ENCODE results near the gene SORT1. TPM values are rescaled to one million over a fixed set of nuclear protein-coding genes. Genes with fewer than 3 reads are reported as not detected.

The SORT1 gene
- total and polyA plus RNA-seq, 8 donors: 39.4 to 165 (median 46.7) TPM

DNA sequence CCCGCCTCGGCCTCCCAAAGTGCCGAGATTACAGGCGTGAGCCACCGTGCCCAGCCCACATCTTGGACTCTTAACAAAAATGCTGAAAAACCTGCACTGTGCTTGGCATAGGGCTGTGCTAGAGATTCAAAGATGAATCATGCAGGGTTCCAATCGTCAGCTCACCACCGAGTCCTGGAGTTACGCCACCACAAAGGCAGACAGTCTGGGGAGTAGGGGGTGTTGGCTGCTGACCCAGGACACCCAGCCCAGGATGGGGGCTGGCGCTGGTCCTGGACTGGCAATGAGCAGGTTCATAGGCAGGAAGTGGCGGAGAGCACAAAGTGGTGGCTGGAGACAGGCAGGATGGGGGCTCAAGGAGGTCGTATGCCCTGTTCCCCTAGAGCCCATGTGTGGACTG is 130.8 kb downstream of the SORT1 start:
- intact Hi-C loops (cut with DNase I): loop anchor here in 1 of 2 donors (10.0 kb wide), 1 partner anchor 268 kb away; the partner anchor contains the start of gene GPR61
- no peak overlapping the region for H3K4me3 ChIP-seq
- H3K27me3 ChIP-seq: no peaks in the 10 kb centered on the region
- DNase-seq (peak in 1 of 4 donors; percentile 53), ATAC-seq (no peak)
- no peak overlapping the region for H3K27ac ChIP-seq
- TF ChIP-seq, protein P1, sequence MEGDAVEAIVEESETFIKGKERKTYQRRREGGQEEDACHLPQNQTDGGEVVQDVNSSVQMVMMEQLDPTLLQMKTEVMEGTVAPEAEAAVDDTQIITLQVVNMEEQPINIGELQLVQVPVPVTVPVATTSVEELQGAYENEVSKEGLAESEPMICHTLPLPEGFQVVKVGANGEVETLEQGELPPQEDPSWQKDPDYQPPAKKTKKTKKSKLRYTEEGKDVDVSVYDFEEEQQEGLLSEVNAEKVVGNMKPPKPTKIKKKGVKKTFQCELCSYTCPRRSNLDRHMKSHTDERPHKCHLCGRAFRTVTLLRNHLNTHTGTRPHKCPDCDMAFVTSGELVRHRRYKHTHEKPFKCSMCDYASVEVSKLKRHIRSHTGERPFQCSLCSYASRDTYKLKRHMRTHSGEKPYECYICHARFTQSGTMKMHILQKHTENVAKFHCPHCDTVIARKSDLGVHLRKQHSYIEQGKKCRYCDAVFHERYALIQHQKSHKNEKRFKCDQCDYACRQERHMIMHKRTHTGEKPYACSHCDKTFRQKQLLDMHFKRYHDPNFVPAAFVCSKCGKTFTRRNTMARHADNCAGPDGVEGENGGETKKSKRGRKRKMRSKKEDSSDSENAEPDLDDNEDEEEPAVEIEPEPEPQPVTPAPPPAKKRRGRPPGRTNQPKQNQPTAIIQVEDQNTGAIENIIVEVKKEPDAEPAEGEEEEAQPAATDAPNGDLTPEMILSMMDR (IDR thresholded peaks at IDR 0.05): no peak
- H3K36me3 ChIP-seq: no peaks in the 10 kb centered on the region
- H3K4me1 ChIP-seq: peaks cover 0 to 8% of the 10 kb centered on the region in 2 donors
- H3K9me3 ChIP-seq: no peaks in the 10 kb centered on the region

DNA sequence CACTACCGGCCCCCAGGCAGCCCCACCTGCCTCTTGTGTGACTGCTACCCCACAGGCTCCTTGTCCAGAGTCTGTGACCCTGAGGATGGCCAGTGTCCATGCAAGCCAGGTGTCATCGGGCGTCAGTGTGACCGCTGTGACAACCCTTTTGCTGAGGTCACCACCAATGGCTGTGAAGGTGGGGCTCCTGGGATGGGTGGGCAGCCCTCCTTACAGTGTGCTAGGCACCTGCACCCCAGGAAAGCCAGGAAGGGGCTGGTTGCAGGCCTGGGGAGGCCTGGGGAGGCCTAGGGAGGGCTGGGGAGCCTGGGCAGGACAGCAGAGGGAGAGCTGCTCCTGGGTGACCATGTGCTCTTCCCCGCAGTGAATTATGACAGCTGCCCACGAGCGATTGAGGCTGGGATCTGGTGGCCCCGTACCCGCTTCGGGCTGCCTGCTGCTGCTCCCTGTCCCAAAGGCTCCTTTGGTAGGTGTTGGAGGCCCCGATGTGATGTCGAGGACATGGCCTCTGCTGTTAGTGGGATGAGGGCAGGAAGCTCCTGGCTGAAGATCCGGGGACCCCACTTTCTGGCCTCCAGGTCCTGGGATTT is 131.9 kb downstream of the SORT1 start:
- Histone ChIP-seq H3K27me3 (no peaks in the 10 kb centered on the region), H3K27ac (no peak overlapping the region), H3K4me3 (no peak overlapping the region), H3K36me3 (no peaks in the 10 kb centered on the region), H3K4me1 (peaks cover 0 to 8% of the 10 kb centered on the region in 2 donors), H3K9me3 (no peaks in the 10 kb centered on the region)
- ATAC-seq (no peak), DNase-seq (peak in 1 of 4 donors; percentile 53)
- TF ChIP-seq, protein P1 (IDR thresholded peaks at IDR 0.05): no peak
- intact Hi-C loops (cut with DNase I): loop anchor here in 1 of 2 donors (10.0 kb wide), 1 partner anchor 269 kb away; the partner anchor contains the start of gene GPR61

DNA sequence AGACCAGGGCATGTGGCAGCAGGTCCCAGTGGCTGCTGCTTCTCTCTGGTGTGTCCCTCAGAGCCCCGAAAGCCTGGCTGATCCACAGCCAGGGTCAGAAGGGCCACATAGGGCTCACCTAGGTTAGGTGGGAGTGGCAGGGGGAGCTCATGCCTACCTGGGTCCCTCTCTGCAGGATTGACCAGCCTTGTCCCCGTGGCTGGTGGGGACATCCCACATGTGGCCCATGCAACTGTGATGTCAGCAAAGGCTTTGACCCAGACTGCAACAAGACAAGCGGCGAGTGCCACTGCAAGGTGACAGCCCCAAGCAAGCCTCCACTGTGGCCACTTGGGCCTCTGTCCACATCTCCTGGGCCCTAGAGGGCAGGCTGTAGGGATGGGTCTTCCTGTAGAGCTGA is 132.7 kb downstream of the SORT1 start:
- DNase-seq (peak in 1 of 4 donors; percentile 23), ATAC-seq (no peak)
- H3K27ac ChIP-seq: no peak overlapping the region
- TF ChIP-seq, protein P1 (IDR thresholded peaks at IDR 0.05): no peak
- H3K9me3 ChIP-seq: no peaks in the 10 kb centered on the region
- peaks cover 0 to 8% of the 10 kb centered on the region in 2 donors for H3K4me1 ChIP-seq
- H3K27me3 ChIP-seq: no peaks in the 10 kb centered on the region
- intact Hi-C loops (cut with DNase I): loop anchor here in 1 of 2 donors (10.0 kb wide), 1 partner anchor 270 kb away; the partner anchor contains the start of gene GPR61
- H3K36me3 ChIP-seq: no peaks in the 10 kb centered on the region
- H3K4me3 ChIP-seq: no peak overlapping the region

DNA sequence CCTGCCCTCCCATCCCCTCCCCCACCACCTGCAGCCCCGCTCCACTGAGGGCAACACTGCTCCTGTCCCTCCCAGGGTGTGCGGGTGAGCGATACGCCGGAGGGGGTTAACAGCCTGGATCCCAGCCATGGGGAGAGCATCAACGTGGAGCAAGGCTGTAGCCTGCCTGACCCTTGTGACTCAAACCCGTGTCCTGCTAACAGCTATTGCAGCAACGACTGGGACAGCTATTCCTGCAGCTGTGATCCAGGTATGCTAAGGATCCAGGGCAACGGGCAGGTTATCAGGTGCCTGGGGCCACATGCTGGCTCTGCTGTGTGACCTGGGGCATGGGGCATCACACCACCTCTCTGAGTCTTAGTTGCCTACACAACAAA is 133.4 kb downstream of the SORT1 start:
- intact Hi-C loops (cut with DNase I): loop anchor here in 1 of 2 donors (5.0 to 10.0 kb wide), 2 partner anchors 143 to 270 kb away; partner anchors contain the start of gene GPR61
- H3K4me1 ChIP-seq: peaks cover 0 to 8% of the 10 kb centered on the region in 2 donors
- TF ChIP-seq, protein P1 (IDR thresholded peaks at IDR 0.05): no peak
- no peak overlapping the region for H3K27ac ChIP-seq
- H3K27me3 ChIP-seq: no peaks in the 10 kb centered on the region
- no peaks in the 10 kb centered on the region for H3K9me3 ChIP-seq
- DNase-seq (peak in 1 of 4 donors; percentile 15), ATAC-seq (no peak)
- no peak overlapping the region for H3K4me3 ChIP-seq
- no peaks in the 10 kb centered on the region for H3K36me3 ChIP-seq

DNA sequence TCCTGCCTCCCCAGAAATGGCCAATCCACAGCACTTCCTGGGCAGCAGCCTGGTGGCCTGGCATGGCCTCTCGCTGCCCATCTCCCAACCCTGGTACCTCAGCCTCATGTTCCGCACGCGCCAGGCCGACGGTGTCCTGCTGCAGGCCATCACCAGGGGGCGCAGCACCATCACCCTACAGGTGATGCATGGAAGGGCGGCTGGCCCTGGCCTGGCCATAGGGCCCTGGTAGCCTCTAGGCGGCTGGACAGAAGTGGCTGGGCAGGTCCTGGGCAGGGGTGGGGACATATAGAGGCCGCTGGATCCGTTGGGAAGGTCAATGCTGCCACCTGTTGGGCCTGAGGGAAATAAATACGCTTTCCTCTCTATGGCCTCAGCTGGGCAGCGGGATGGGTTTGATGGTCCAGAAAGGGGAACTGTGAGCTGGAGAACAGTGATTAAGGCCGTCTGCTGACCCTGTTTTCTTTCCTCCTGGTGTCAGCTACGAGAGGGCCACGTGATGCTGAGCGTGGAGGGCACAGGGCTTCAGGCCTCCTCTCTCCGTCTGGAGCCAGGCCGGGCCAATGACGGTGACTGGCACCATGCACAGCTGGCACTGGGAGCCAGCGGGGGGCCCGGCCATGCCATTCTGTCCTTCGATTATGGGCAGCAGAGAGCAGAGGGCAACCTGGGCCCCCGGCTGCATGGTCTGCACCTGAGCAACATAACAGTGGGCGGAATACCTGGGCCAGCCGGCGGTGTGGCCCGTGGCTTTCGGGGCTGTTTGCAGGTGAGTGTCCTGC is 133.9 kb downstream of the SORT1 start:
- Histone ChIP-seq H3K9me3 (no peaks in the 10 kb centered on the region), H3K4me1 (peaks cover 0 to 8% of the 10 kb centered on the region in 2 donors), H3K4me3 (no peak overlapping the region), H3K27me3 (no peaks in the 10 kb centered on the region), H3K27ac (no peak overlapping the region), H3K36me3 (no peaks in the 10 kb centered on the region)
- intact Hi-C loops (cut with DNase I): loop anchor here in 1 of 2 donors (5.0 to 10.0 kb wide), 2 partner anchors 144 to 271 kb away; partner anchors contain the start of gene GPR61
- DNase-seq (peak; percentile 71 to 97 (median 91)), ATAC-seq (peak; percentile 99)
- TF ChIP-seq, protein P1 (IDR thresholded peaks at IDR 0.05): peak; percentile 98

Measured in left lung (tissue), 10 donors.